HG03469 (cell line): ENCODE results near the gene PRDM16.

Experiments
- ATAC-seq: cut with Tn5 transposase; IDR thresholded peaks from one replicate; pipeline ENCODE4 v1.9.1; 2021; ENCODE audit warnings: mild to moderate bottlenecking, moderate library complexity, moderate number of reproducible peaks; ENCODE audit not compliant: unreplicated experiment

Gene PRDM16

DNA sequence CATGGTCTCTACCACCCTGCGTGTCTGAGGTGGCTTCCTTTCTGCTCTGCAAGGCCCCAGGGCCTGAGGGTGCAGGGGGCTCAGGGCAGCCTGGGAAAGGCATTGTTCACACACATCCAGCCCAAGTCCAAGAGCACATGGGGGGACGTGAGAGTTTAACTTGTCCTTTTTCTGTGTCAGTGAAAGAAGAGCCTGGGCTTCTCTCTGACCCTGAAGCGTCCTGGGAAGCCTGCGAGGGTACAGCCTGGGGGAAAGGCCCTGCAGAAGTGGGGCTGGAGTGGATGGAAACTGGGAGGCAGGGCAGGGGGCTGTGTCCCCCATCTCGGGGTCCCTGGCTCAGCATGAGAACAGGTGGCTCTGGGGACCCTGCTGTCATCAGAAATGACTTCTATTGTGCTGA, 181.6 kb downstream of the PRDM16 start:
- no peak for ATAC-seq

DNA sequence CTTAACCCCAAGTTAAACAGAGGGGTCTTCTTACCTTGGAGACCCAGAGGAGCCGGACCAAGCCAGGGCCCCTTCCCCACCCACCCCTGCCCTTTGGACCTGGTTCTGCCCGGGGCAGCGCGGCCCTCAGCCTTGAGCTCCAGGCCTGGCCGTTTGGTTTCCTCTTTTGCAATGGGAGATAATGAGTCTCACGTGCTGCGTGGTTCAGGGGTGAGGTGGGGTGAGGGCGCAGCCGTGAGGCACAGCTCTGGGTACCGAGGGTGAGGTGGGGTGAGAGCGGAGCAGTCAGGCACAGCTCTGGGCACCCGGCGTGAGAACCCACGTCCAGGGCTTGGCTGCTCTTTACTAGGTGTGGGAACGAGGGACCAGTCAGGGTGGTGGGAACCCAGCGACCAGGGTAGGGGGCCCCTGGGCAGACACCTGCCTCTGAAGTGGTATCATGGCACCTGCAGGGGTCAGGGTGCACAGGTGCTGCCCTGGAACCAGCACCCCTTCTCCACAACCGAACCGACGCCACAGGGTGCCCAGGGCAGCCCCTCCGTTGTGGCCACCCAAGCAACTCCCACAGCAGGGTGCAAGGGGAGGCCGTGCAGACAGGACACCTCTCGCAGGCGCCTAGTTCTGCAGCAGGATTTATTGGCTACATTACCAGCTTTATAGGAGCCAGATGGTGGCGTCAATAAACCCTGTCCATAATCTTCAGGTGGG, 182.2 kb downstream of the PRDM16 start:
- no peak for ATAC-seq

- ATAC-seq = no peak
Observed at GRCh38 chr1:3251807-3252428, 182.9 kb downstream of the PRDM16 start.

DNA sequence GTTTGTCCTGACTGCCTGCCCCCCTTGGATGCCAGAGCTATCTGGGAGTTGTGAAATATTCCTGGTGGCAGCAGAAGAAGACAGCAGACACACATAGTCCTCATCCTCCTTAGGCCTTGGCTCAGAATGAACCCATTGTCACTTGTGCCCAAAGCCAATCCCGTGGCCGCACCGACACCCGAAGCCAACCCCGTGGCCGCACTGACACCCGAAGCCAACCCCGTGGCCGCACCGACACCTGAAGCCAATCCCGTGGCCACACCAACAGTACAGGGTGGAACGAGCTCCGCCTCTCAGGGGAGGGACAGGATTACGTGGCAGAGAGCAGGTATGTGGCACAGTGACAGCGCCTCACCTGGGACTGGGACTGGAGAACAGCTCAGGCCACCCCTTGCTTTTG, 186.7 kb downstream of the PRDM16 start:
- ATAC-seq = no peak

- ATAC-seq = no peak
Observed at GRCh38 chr1:3257788-3258187, 188.8 kb downstream of the PRDM16 start.

DNA sequence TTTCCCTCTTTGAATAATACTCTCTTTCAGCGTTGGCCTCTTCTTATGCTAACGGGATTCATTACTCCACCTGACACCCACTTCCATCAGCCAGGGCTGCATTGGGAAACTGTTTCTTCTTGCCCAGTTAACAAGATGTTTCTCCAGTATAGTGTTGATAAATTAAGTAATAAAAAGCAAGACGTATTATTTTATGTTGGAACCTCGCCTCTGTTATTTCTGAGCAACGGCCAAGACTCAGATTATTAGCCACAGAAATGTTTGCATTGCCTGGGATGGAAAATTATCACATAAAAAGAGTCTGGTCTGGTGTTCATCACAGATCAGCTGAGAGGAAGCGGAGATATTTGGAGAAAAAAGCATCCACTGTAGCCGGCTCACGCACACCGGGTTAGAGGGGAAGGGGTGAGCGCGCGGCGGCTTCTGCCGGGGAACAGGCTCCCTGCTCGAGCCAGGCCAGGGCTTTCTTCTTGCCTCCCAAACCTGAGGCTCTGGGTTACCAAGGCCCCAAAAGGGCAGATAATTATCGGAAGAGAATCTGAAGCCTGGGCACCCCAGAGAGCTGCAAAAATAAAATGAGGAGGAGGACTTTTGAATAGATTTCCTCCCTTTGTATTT, 189.5 kb downstream of the PRDM16 start:
- no peak for ATAC-seq

DNA sequence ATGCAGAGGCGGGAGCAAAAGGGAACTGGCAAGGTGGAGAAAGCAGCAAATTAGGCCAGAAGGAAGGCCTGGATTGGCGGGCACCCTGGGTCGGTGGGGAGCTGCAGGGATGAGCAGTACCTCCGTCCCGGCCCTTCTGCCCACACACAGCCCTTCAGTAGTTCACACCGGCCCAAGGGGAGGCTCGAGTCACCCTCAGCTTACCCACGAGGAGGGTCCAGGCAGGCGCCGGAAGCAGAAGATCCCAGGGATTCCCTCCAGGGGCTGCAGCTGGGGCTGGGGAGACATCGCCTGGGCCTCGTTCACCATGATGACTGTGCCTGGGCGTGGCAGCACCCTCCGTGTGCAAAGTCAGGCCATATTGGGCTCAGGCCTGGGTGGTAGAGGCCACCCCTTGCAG, 190.0 kb downstream of the PRDM16 start:
- ATAC-seq = no peak

DNA sequence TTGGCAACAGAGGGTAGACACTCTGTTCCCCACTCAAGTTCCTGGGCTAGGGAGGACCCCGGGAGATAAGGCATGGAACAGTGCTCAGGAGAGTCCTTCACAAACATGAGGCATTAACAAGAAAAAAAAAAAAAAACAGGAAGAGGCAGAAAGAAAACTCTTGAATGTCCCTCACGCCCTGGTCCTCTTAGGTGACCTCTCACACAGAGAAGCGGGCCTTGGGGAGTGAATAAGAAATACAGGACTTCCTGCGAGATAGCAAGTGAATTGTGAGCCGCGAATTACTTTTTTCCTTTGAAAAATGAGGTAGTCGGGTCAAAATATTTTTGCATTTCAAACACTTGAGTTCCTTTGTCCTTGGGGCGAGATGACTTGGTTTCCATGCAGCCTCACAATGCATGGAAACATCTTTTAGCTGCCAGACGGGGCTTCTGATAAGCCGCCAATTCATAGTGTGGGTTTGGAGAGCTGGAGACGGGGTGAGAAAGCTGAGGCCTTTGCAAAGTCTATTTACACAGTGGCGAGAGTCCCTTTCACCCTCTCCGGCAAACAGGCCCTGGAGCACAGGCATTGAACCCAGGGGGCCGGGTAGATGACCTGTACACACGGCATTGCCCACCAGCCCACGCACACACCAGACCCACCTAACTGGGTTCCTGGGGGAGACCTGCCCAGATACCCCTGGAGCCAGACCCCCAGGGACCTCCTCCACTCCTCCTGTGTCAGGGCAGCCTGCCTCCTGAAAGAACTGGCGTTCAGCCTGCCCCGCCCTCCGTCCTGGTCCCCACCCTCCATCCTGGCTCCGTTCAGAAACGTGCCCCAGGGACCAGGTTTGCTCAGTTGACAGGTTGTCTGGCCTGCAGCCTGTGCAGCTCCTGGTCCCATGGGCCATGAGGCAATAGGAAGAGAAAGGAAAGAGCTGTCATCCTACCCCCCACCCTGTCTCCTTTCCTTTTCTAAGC, 192.3 kb downstream of the PRDM16 start:
- ATAC-seq = no peak

GRCh38 chr1:3261969-3262579, 193.1 kb downstream of the PRDM16 start:
- no peak for ATAC-seq

DNA sequence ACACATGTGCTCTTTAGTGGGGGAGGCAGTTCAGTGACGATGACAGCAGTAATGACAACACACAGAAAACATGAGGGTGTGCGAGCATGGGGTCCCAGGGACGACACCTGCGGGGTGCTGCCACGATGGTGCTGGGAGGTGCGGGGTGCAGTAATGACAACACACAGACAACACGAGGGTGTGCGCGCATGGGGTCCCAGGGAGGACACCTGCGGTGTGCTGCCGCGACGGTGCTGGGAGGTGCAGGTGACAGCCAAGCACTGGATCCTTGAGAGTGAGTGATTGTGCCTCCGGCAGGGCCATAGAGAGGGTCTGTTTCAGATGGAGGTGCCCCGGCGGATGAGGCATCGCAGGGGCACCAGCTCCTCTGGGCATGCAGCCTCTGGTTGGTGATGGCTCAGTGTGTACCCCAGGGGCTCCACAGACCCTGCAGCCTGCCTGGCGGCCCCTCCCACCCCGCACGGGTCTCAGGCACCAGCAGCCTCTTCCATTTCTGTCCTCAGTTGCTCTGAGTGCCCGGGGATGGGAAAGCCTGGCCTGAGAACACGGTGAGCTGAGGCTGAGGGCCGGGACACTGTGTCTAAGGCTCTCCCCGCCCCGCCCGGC, 193.8 kb downstream of the PRDM16 start:
- ATAC-seq = no peak

DNA sequence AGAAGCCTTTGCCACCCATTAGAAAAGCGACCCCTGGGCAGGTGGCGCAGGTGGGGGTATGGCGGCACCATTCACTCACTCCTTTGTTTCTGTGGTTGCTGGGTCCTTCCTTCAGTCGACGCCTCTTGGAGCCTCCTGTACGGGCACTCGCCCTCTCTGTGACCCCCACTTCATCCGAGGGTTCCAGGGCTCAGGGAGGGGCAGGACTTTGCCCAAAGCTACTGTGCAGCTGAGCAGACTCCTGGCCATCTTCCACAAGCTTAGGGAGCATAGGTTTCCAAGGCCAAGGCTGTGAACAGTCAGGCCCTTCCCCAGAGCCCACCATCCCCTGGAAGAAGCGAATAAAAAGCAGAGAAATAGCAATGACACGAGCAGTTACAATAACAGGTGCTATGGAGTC, 194.8 kb downstream of the PRDM16 start:
- no peak for ATAC-seq

- ATAC-seq = no peak
Observed at GRCh38 chr1:3264456-3264855, 195.5 kb downstream of the PRDM16 start.

DNA sequence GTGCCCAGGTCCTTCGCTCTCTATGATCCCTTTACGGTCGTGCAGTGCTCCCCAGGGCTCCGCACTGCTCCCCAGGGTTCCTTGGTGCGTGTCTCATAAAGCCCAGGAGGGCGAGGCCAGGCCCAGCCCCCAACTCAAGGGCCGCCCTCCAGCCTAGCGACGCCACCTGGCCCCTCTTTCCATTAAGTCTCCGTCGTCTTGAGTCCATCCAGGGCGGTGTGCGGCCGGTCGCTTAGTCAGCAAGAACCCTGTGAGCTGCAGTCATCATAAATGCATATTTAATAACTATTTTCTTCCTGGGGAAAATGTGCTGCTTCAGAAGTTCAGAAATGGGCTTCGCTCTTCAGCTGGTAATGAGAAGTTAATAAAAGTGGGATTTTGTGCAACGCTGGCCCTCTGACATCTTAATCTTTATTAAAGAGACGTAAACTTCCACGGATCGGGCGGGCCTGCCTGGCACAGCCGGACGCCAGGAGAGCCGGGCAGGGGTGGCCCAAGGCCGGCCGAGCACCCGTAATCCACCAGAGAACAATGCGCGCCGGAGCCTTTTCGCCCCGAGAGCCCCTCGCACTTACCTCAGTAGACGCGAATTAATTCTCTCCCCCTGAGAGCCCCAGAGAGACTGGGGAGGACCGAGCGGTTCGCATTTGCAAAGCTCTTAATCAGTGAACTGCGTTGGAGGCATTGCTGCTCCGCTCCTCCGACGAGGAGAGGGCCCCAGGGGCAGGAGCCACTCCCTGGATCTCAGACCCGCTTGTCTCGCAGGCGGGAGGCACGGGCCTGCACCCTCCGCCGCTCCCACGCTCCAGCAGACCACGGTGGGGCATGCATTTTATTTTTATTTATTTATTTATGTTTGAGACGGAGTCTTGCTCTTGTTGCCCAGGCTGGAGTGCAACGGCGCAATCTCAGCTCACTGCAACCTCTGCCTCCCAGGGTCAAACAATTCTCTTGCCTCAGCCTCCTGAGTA, 197.1 kb downstream of the PRDM16 start:
- ATAC-seq = no peak

DNA sequence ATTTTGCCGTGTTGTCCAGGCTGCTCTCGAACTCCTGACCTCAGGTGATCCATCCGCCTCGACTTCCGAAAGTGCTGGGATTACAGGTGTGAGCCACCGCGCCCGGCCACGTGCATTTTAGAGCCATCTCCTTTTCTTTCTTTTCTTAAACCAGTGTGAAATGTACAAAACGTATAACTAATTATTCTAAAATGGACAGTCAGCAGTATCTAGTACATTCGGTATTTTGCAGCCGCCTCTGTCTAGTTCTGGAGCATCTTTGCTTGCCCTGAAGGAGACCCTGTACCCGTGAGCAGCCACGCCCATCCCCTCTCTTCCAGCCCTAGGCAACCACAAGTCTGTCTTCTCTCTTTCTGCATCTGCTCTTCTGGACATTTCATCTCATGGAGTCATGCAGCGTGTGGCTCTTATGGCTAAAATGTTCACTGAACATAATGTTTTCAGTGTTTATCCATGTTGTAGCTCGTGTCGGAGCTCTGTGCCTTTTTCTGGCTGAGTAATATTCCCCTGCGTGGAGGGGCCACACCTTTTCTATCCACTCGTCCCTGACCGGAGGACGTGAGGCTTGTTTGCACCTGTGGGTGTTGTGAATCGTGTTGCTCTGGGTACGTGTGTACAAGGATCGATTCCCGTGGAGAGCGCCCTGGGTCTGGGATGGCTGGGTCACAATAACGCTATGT, 198.0 kb downstream of the PRDM16 start:
- ATAC-seq = no peak

GRCh38 chr1:3267550-3268270, 198.7 kb downstream of the PRDM16 start:
- ATAC-seq = no peak

DNA sequence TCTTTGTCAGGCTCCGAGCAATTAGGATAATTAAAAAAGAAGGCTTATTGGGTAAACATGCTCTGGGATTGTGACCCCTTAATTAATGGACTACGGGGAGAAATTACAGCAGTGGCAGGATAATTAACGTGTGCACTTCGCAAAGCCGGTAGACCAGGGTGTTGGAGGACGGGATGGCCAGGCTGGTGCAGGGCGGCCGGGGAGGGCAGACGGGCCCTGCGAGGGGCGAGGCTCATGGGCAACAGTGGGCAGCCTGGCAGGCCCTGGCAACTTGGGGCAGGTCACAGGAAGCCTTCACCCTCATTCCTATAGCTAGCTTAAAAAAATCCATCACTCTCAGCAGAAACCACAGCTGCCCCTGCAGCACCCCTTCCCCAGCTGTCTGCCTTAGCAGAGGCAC, 199.3 kb downstream of the PRDM16 start:
- no peak for ATAC-seq

DNA sequence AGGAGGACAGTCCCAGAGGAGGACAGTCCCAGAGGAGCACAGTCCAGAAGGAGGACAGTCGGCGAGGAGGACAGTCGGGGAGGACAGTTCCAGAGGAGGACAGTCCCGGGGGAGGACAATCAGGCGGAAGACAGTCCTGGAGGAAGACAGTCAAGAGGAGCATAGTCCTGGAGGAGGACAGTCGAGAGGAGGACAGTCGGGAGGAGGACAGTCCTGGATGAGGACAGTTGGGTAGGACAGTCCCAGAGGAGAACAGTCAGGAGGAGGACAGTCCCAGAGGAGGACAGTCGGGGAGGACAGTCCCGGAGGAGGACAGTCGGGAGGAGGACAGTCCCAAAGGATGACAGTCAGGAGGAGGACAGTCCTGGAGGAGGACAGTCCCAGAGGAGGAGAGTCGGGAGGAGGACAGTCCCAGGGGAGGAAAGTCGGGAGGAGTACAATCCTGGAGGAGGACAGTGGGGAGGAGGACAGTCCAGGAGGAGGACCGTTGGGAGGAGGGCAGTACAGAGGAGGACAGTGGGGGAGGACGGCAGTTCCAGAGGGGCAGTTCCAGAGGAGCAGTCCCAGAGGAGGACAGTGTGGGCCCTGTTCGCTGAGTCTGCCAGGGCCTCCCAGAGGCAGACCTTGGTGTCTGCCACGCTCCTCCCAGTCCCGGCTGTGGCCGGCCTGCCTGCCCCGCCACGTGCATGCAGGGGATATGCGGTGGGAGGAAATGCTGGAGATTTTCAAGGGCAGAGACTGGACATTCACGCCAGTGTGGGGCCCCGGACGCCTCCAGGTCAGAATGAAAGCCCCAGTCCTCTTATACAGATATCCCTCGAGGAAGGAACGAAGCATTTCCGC, 201.6 kb downstream of the PRDM16 start:
- no peak for ATAC-seq
